H1 (cell line): Measurements from ENCODE around the gene SLC39A11. TPM values are rescaled to one million over a fixed set of nuclear protein-coding genes. Genes with fewer than 3 reads are reported as not detected.

ENCODE experiments used
- CTCF ChIA-PET: fragments of 300-600 bp; sonication (Branson Sonifier 250); formaldehyde crosslinking; loops from one replicate; lab custom pipeline; 2021; ENCODE audit not compliant: partially characterized antibody; lab: Charles Lee
- POLR2A ChIA-PET: fragments of 300-600 bp; sonication (Branson Sonifier 250); formaldehyde crosslinking; loops from one replicate; lab custom pipeline; 2021; ENCODE audit warnings: inconsistent platforms; ENCODE audit not compliant: partially characterized antibody; lab: Charles Lee
- DNase-seq, 2 experiments: peaks; one replicate each; pipeline versions ENCODE4 v3.0.0 to v3.0.0-alpha.2; 2010 to 2022; ENCODE audit warnings: low spot score in 2 of 2, low read depth in 1 of 2, mixed read lengths in 1 of 2
- FAIRE-seq: peaks from 2 replicates; lab custom pipeline; 2011; peaks lifted over from hg19 to GRCh38; lab: Jason Lieb, UNC
- H2AFZ ChIP-seq: 2 replicates; pipeline ENCODE4 v1.8.1; 2012; ENCODE audit warnings: low read length, inconsistent platforms
- H2AK5ac ChIP-seq: 2 replicates; pipeline ENCODE4 v1.6.1; 2013; ENCODE audit warnings: low read depth, low read length
- H2BK120ac ChIP-seq: replicated peaks from 2 replicates; pipeline ENCODE3; 2013; ENCODE audit warnings: low read depth, low read length, inconsistent platforms
- H2BK12ac ChIP-seq: 2 replicates; pipeline ENCODE4 v1.6.1; 2013; ENCODE audit warnings: low read depth, low read length
- H2BK15ac ChIP-seq: 2 replicates; pipeline ENCODE4 v1.6.1; 2013; ENCODE audit warnings: low read length
- H2BK20ac ChIP-seq: 2 replicates; pipeline ENCODE4 v1.6.1; 2013; ENCODE audit warnings: low read length
- H2BK5ac ChIP-seq: 2 replicates; pipeline ENCODE4 v1.6.1; 2013; ENCODE audit warnings: low read depth, low read length
- H3K14ac ChIP-seq: 2 replicates; pipeline ENCODE4 v1.6.1; 2013; ENCODE audit warnings: inconsistent platforms; ENCODE audit not compliant: insufficient read length
- H3K18ac ChIP-seq: 2 replicates; pipeline ENCODE4 v1.6.1; 2013; ENCODE audit warnings: low read length; ENCODE audit errors: extremely low read depth
- H3K23ac ChIP-seq: 2 replicates; pipeline ENCODE4 v1.6.1; 2013; ENCODE audit warnings: inconsistent platforms; ENCODE audit not compliant: insufficient read length
- H3K23me2 ChIP-seq: 2 replicates; pipeline ENCODE4 v1.6.1; 2013; ENCODE audit warnings: low read depth, low read length
- H3K27ac ChIP-seq: 2 replicates; pipeline ENCODE4 v1.6.1; 2011; ENCODE audit warnings: low read depth, low read length, inconsistent platforms
- H3K27me3 ChIP-seq, 4 experiments: replicated peaks in 1 of 4; 1 replicate in 1 of 4; 2 replicates in 3 of 4; pipeline versions ENCODE4 v1.6.1 to v1.8.1; 2011 to 2013; ENCODE audit warnings: low read length in 3 of 4, mild to moderate bottlenecking in 3 of 4, inconsistent platforms in 2 of 4, mixed read lengths in 2 of 4, moderate library complexity in 1 of 4; ENCODE audit not compliant: control insufficient read depth in 3 of 4, insufficient read depth in 3 of 4; ENCODE audit errors: extremely low read depth in 1 of 4
- H3K36me3 ChIP-seq, 4 experiments: 2 replicates each; pipeline versions ENCODE4 v1.6.1 to v1.8.1; 2011 to 2013; ENCODE audit warnings: mild to moderate bottlenecking in 4 of 4, low read length in 3 of 4, moderate library complexity in 2 of 4, control low read depth in 1 of 4, inconsistent platforms in 1 of 4; ENCODE audit not compliant: insufficient read depth in 4 of 4, control insufficient read depth in 2 of 4
- H3K4ac ChIP-seq: replicated peaks from 2 replicates; pipeline ENCODE3; 2013; ENCODE audit warnings: low read length, low read depth, mixed read lengths, inconsistent platforms; ENCODE audit not compliant: insufficient read length
- H3K4me1 ChIP-seq, 4 experiments: replicated peaks in 1 of 4; 1 replicate in 1 of 4; 2 replicates in 3 of 4; pipeline versions ENCODE4 v1.6.1 to v1.8.1; 2011 to 2013; ENCODE audit warnings: low read length in 3 of 4, inconsistent platforms in 2 of 4, mixed read lengths in 1 of 4; ENCODE audit not compliant: insufficient read depth in 4 of 4, control insufficient read depth in 3 of 4
- H3K4me2 ChIP-seq, 2 experiments: 2 replicates each; pipeline versions ENCODE4 v1.6.1 to v1.8.1; 2011 to 2013; ENCODE audit warnings: low read depth in 2 of 2, low read length in 2 of 2, control low read depth in 1 of 2, inconsistent platforms in 1 of 2, mild to moderate bottlenecking in 1 of 2; ENCODE audit not compliant: insufficient read depth in 1 of 2
- H3K4me3 ChIP-seq, 4 experiments: fragments of 200-600, 300-600 bp in 1 of 4; sonication (generic), shearing (Covaris generic), sonication (Bioruptor Twin) in 1 of 4; 2 replicates each; pipeline versions ENCODE4 v1.5.1 to v1.8.1; 2011 to 2016; ENCODE audit warnings: low read length in 4 of 4, low read depth in 3 of 4, control low read depth in 2 of 4, inconsistent platforms in 2 of 4, mild to moderate bottlenecking in 2 of 4, mixed read lengths in 1 of 4, moderate library complexity in 1 of 4; ENCODE audit not compliant: insufficient read depth in 2 of 4; ENCODE audit errors: extremely low read depth in 1 of 4
- H3K56ac ChIP-seq: replicated peaks from 2 replicates; pipeline ENCODE3; 2013; ENCODE audit warnings: low read depth, mild to moderate bottlenecking, mixed read lengths, low read length, inconsistent platforms; ENCODE audit not compliant: insufficient read length
- H3K79me1 ChIP-seq: 2 replicates; pipeline ENCODE4 v1.6.1; 2013; ENCODE audit warnings: low read depth, low read length, control low read depth
- H3K79me2 ChIP-seq, 2 experiments: 2 replicates each; pipeline versions ENCODE4 v1.6.1 to v1.8.1; 2012 to 2013; ENCODE audit warnings: low read length in 2 of 2, mild to moderate bottlenecking in 2 of 2, inconsistent platforms in 1 of 2; ENCODE audit not compliant: insufficient read depth in 2 of 2, control insufficient read depth in 1 of 2
- H3K9ac ChIP-seq, 4 experiments: replicated peaks in 1 of 4; 1 replicate in 1 of 4; 2 replicates in 3 of 4; pipeline versions ENCODE4 v1.6.1 to v1.8.1; 2011 to 2013; ENCODE audit warnings: low read depth in 3 of 4, low read length in 3 of 4, control low read depth in 2 of 4, mild to moderate bottlenecking in 2 of 4, moderate library complexity in 2 of 4, inconsistent platforms in 1 of 4; ENCODE audit errors: extremely low read depth in 1 of 4
- H3K9me3 ChIP-seq, 2 experiments: 2 replicates each; pipeline versions ENCODE4 v1.6.1 to v1.8.1; 2012 to 2013; ENCODE audit warnings: mild to moderate bottlenecking in 2 of 2, moderate library complexity in 2 of 2, control low read depth in 1 of 2, inconsistent platforms in 1 of 2, low read depth in 1 of 2, low read length in 1 of 2, mixed read lengths in 1 of 2; ENCODE audit not compliant: insufficient read depth in 2 of 2
- H4K20me1 ChIP-seq, 2 experiments: replicated peaks in 1 of 2; 2 replicates each; pipeline versions ENCODE3 to v1.8.1; 2011 to 2013; ENCODE audit warnings: inconsistent platforms in 2 of 2, low read length in 2 of 2, mild to moderate bottlenecking in 1 of 2; ENCODE audit not compliant: insufficient read depth in 2 of 2, control insufficient read depth in 1 of 2
- H4K5ac ChIP-seq: 2 replicates; pipeline ENCODE4 v1.6.1; 2013; ENCODE audit warnings: low read length, low read depth, mixed read lengths, inconsistent platforms; ENCODE audit not compliant: insufficient read length
- H4K8ac ChIP-seq: 2 replicates; pipeline ENCODE4 v1.8.0; 2013; ENCODE audit warnings: mild to moderate bottlenecking, moderate library complexity, low read length, inconsistent platforms; ENCODE audit not compliant: insufficient read depth; ENCODE audit errors: extremely low read depth
- H4K91ac ChIP-seq: replicated peaks from 2 replicates; pipeline ENCODE3; 2013; ENCODE audit warnings: low read length, mixed read lengths, inconsistent platforms; ENCODE audit not compliant: insufficient read length
- BACH1 ChIP-seq: IDR thresholded peaks from 2 replicates; pipeline ENCODE4 v1.6.1; 2012; ENCODE audit warnings: low read length, improper control_type of control experiment
- CHD1 ChIP-seq: IDR thresholded peaks from 2 replicates; pipeline ENCODE4 v1.6.1; 2012; ENCODE audit warnings: low read depth, low read length, improper control_type of control experiment
- CHD2 ChIP-seq: IDR thresholded peaks from 2 replicates; pipeline ENCODE4 v1.6.1; 2012; ENCODE audit warnings: low read length, improper control_type of control experiment
- CREB1 ChIP-seq: IDR thresholded peaks from 2 replicates; pipeline ENCODE4 v1.6.1; 2012; ENCODE audit warnings: inconsistent platforms
- POLR2AphosphoS5 ChIP-seq: IDR thresholded peaks from 2 replicates; pipeline ENCODE4 v1.6.1; 2011; ENCODE audit warnings: low read depth, low read length
- POU5F1 ChIP-seq: IDR thresholded peaks from 2 replicates; pipeline ENCODE4 v1.6.1; 2011; ENCODE audit warnings: low read depth, mild to moderate bottlenecking, low read length, moderate library complexity
- SP1 ChIP-seq: IDR thresholded peaks from 2 replicates; pipeline ENCODE4 v1.6.1; 2011; ENCODE audit warnings: low read depth, low read length
- WGBS, 2 experiments: shearing (Covaris generic) in 1 of 2; methylation state at CpG; one replicate each; pipeline versions ENCODE4 v1.1.6 to v1.1.7; 2013 to 2015; ENCODE audit warnings: low lambda C conversion rate in 2 of 2, mixed read lengths in 2 of 2, inconsistent platforms in 1 of 2, low coverage in 1 of 2, missing lambda C conversion rate in 1 of 2; ENCODE audit not compliant: insufficient replicate concordance in 2 of 2, insufficient coverage in 1 of 2, insufficient read length in 1 of 2; ENCODE audit errors: extremely low coverage in 1 of 2, missing lambda C conversion rate in 1 of 2; 5-methylcytosine and 5-hydroxymethylcytosine counted together
- polyA plus RNA-seq, 7 experiments: library from polyadenylated mRNA; depleted of rRNA in 3 of 7; stranded (reverse) in 5 of 7; unstranded in 2 of 7; fragments of >200 nt in 5 of 7; fragments of 200-250 nt in 2 of 7; gene quantifications; 1 replicate in 5 of 7; 2 replicates in 1 of 7; 4 replicates in 1 of 7; pipeline versions ENCODE4 v1.2.1 to v1.2.3, GENCODE V29; 2011 to 2013; ENCODE audit warnings: missing spikeins in 2 of 7, mixed read lengths in 2 of 7
- total RNA-seq: library from RNA; stranded (reverse); fragmentation: NEBNext Ultra II Directional; extraction: Animal tissue kit (Norgen Biotek cat#: 25700); gene quantifications from 2 replicates; pipeline ENCODE4 v1.2.1, GENCODE V29; 2021

The SLC39A11 gene
- total and polyA plus RNA-seq, 2 of the 8 experiments (the other 6 are each of a cell fraction or from before 2014, with no cell fraction given), result 12.2 to 19.6 TPM

DNA sequence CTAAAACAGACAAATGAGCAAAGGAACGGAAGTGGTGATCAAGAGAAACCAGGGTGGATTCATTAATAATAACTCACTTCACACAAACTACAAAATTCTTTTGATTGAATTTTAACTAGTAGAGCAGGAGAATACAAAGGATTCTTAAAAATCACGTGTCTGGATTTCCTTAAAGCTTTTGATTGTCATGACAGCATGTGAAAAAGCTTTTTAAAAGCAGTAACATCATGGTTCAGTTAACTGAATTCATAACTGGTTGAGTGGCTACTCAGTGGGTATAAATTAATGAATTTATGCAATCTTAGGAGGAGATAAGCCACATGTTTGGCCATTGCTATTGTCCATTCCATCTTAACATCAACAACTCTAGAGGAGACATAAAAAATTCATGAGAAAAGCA lies 333.2 kb downstream of the SLC39A11 start:
- WGBS, 2 experiments, result 78% methylated on average over 2 of the region's 2 CpGs; no CpG with 5 or more reads in 1 of the 2 experiments
- FAIRE-seq, result no peak
- Histone ChIP-seq H3K56ac (no peak overlapping the region), H3K4me2 (no peak overlapping the region), H3K23ac (no peak overlapping the region), H2BK120ac (no peak overlapping the region), H3K18ac (no peak overlapping the region), H3K23me2 (no peaks in the 10 kb centered on the region), H3K4ac (no peak overlapping the region), H2BK15ac (no peak overlapping the region), H3K27me3 (peaks cover 0 to 6% (median 4%) of the 10 kb centered on the region in 4 experiments; a peak in 5 of 7 replicates), H3K79me2 (no peaks in the 10 kb centered on the region), H3K27ac (no peak overlapping the region), H2BK5ac (no peak overlapping the region), H3K14ac (no peak overlapping the region), H3K9ac (no peak overlapping the region), H3K4me3 (no peak overlapping the region), H4K91ac (no peak overlapping the region), H2BK20ac (no peak overlapping the region), H3K4me1 (no peaks in the 10 kb centered on the region), H2AFZ (no peak overlapping the region), H3K36me3 (no peaks in the 10 kb centered on the region), H4K20me1 (no peaks in the 10 kb centered on the region), H4K5ac (no peak overlapping the region), H3K79me1 (no peaks in the 10 kb centered on the region), H2BK12ac (no peak overlapping the region), H3K9me3 (peaks cover 0 to 2% of the 10 kb centered on the region in 2 experiments; a peak in 1 of 4 replicates), H4K8ac (no peak overlapping the region), H2AK5ac (no peak overlapping the region)
- ChIA-PET POLR2A (no interaction called here), CTCF (interaction anchor here (0.7 to 1.1 kb wide), 4 partner anchors 11 to 33 kb away, joined by 3 to 6 read pairs (median 4); no protein-coding TSS in a partner anchor)
- TF ChIP-seq BACH1 (no peak), CREB1 (no peak), POU5F1 (no peak), POLR2AphosphoS5 (no peak), CHD1 (no peak), CHD2 (no peak), SP1 (no peak)
- DNase-seq, result no peak
